PC-9 (cell line): ENCODE data around the gene GXYLT2. TPM values are rescaled to one million over a fixed set of nuclear protein-coding genes. Genes with fewer than 3 reads are reported as not detected.
A peak's percentile ranks its signal among the peaks of the same experiment; 100 is the strongest.

ENCODE experiments used
- BruUV-seq: library from RNA; stranded (reverse); fragments of 400-500 nt; replicated peaks from 2 replicates; lab custom pipeline; 2021; lab: Mats Ljungman, UMichigan
- CTCF ChIA-PET: fragments of 300-600 bp; sonication (Branson Sonifier 250); formaldehyde crosslinking; loops from one replicate; lab custom pipeline; 2022; ENCODE audit warnings: antibody characterized with exemption; lab: Charles Lee
- POLR2A ChIA-PET: fragments of 300-600 bp; sonication (Branson Sonifier 250); formaldehyde crosslinking; loops from one replicate; lab custom pipeline; 2022; ENCODE audit warnings: antibody characterized with exemption; ENCODE audit not compliant: unreplicated experiment; lab: Charles Lee
- DNase-seq, 2 experiments: peaks; one replicate each; pipeline versions ENCODE4 v3.0.0 to v3.0.0-alpha.2; 2015 to 2022; ENCODE audit warnings: mixed read lengths in 1 of 2
- H2AFZ ChIP-seq: fragments of 200-600 bp; sonication (generic); 2 replicates; pipeline ENCODE4 v1.8.1; 2017; ENCODE audit warnings: antibody characterized with exemption
- H3F3A ChIP-seq: fragments of 200-600 bp; sonication (generic); 2 replicates; pipeline ENCODE4 v1.8.1; 2017; ENCODE audit warnings: antibody characterized with exemption, mild to moderate bottlenecking, low read depth; ENCODE audit not compliant: insufficient read depth
- H3K27ac ChIP-seq: fragments of 200-600 bp; sonication (generic); 2 replicates; pipeline ENCODE4 v1.6.1; 2016; ENCODE audit warnings: mixed run types
- H3K27me3 ChIP-seq: fragments of 200-600 bp; sonication (generic); 2 replicates; pipeline ENCODE4 v1.6.1; 2016; ENCODE audit warnings: low read depth, mixed run types; ENCODE audit not compliant: insufficient read depth
- H3K36me3 ChIP-seq: fragments of 200-600 bp; sonication (generic); 2 replicates; pipeline ENCODE4 v1.6.1; 2016; ENCODE audit warnings: low read depth, mixed run types
- H3K4me1 ChIP-seq: fragments of 200-600 bp; sonication (generic); replicated peaks from 2 replicates; pipeline ENCODE4 v1.6.1; 2016; ENCODE audit warnings: mixed run types; ENCODE audit not compliant: insufficient read depth
- H3K4me2 ChIP-seq: fragments of 200-600 bp; sonication (generic); 2 replicates; pipeline ENCODE4 v1.6.1; 2017; ENCODE audit warnings: mixed run types
- H3K4me3 ChIP-seq: fragments of 200-600 bp; sonication (generic); 2 replicates; pipeline ENCODE4 v1.6.1; 2016; ENCODE audit warnings: mixed run types
- H3K79me2 ChIP-seq: fragments of 200-600 bp; sonication (generic); 2 replicates; pipeline ENCODE4 v1.6.1; 2017; ENCODE audit warnings: low read depth, mixed run types
- H3K9me2 ChIP-seq: fragments of 200-600 bp; sonication (generic); 2 replicates; pipeline ENCODE4 v1.8.1; 2017; ENCODE audit warnings: mild to moderate bottlenecking; ENCODE audit not compliant: insufficient read depth
- H3K9me3 ChIP-seq: fragments of 200-600 bp; sonication (generic); 2 replicates; pipeline ENCODE4 v1.8.1; 2016; ENCODE audit warnings: low read depth; ENCODE audit not compliant: insufficient read depth
- H4K20me1 ChIP-seq: fragments of 200-600 bp; sonication (generic); 2 replicates; pipeline ENCODE4 v1.8.1; 2017; ENCODE audit not compliant: insufficient read depth
- CTCF ChIP-seq: fragments of 200-600 bp; sonication (generic); conservative IDR thresholded peaks from 2 replicates; pipeline ENCODE4 v1.6.1; 2017; ENCODE audit warnings: mixed run types, antibody characterized with exemption, mild to moderate bottlenecking, moderate library complexity
- EZH2 ChIP-seq: fragments of 200-600 bp; sonication (generic); IDR thresholded peaks from 2 replicates; pipeline ENCODE4 v1.8.0; 2017; ENCODE audit warnings: antibody characterized with exemption, low read depth
- intact Hi-C: fragments of 100-400 bp; cut with micrococcal nuclease; formaldehyde crosslinking; loops from one replicate; pipeline ENCODE4 v1.10.0; 2022; ENCODE audit not compliant: unreplicated experiment
- total RNA-seq: library from RNA; stranded (reverse); gene quantifications from 2 replicates; pipeline ENCODE4 v1.2.3, GENCODE V29; 2021

The GXYLT2 gene
- total RNA-seq, 1 experiment from 2014 or later, result 2.9 TPM

DNA sequence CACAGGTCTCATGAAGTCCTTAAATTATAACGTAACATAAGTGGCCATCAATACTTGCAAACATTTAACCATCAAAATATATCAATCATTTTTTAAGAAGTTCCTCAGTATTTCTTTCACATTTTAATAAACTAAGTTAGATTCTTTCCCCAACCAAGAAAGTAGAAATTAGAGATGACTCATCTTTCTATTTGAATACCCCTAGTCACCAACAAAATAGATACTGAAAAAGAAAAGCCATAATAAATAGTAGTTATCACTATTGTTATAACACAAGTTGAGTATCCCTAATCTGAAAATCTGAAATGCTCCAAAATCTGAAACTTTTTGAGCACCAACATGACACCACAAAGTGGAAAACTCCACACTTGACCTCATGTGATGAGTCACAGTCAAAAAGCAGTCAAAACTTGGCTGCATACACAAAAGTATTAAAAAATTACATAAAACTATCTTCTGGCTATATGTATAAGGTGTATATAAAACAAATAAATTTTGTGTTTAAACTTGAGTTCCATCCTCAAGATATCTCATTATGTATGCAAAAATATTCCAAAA is 43.3 kb upstream of the GXYLT2 start:
- H2AFZ ChIP-seq, result no peak overlapping the region
- H4K20me1 ChIP-seq, result peaks cover 6% of the 10 kb centered on the region; the same call in 1 of the 2 replicates
- no peak for DNase-seq
- H3F3A ChIP-seq, result no peaks in the 10 kb centered on the region
- BruUV-seq, result no TSS peak
- ChIA-PET POLR2A (no interaction called here), CTCF (no interaction called here)
- no peaks in the 10 kb centered on the region for H3K9me2 ChIP-seq
- no peak overlapping the region for H3K4me3 ChIP-seq
- H3K27me3 ChIP-seq, result no peaks in the 10 kb centered on the region
- no peaks in the 10 kb centered on the region for H3K36me3 ChIP-seq
- TF ChIP-seq EZH2 (no peak), CTCF (no peak)
- H3K4me2 ChIP-seq, result no peak overlapping the region
- H3K9me3 ChIP-seq, result no peaks in the 10 kb centered on the region
- peaks cover 28% of the 10 kb centered on the region for H3K79me2 ChIP-seq
- no peak overlapping the region for H3K27ac ChIP-seq
- peaks cover 19% of the 10 kb centered on the region; the same call in 1 of the 2 replicates for H3K4me1 ChIP-seq
- intact Hi-C loops, result no loop called here

GRCh38 chr3:72846166-72846565 is 41.7 kb upstream of the GXYLT2 start:
- no peaks in the 10 kb centered on the region for H3K9me2 ChIP-seq
- intact Hi-C loops, result loop anchor here (5.0 kb wide), 1 partner anchor 41 kb away; the partner anchor contains the start of gene GXYLT2
- no peak overlapping the region for H3K27ac ChIP-seq
- H3K4me3 ChIP-seq, result no peak overlapping the region
- H2AFZ ChIP-seq, result no peak overlapping the region
- peaks cover 20% of the 10 kb centered on the region; the same call in 1 of the 2 replicates for H3K4me1 ChIP-seq
- CTCF ChIA-PET, result no interaction called here
- TF ChIP-seq EZH2 (no peak), CTCF (no peak)
- no peaks in the 10 kb centered on the region for H3K9me3 ChIP-seq
- H3K27me3 ChIP-seq, result no peaks in the 10 kb centered on the region
- H3K79me2 ChIP-seq, result peaks cover 28% of the 10 kb centered on the region
- DNase-seq, result no peak
- POLR2A ChIA-PET, result no interaction called here
- no peaks in the 10 kb centered on the region for H3F3A ChIP-seq
- BruUV-seq, result no TSS peak
- peaks cover 6% of the 10 kb centered on the region; the same call in 1 of the 2 replicates for H4K20me1 ChIP-seq
- H3K36me3 ChIP-seq, result no peaks in the 10 kb centered on the region
- H3K4me2 ChIP-seq, result peak overlapping the region; percentile 97

DNA sequence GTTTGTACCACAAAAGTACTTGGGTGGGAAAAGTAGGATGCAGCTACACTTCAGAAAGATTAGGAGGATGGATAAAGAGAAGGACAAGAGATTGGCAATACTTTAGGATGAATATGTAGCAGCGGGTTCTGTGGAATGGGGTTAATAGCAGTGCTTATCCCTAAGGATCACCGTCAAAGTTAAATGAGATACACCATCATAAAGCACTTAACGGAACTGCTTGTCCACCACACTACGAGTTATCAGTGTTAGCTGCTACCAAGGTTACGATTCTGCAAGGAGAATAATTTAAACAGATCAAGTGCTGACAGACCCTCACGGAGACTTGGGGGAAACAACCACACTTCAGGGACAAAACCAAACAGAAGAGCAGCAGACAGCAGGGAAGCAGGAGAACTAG is 40.6 kb upstream of the GXYLT2 start:
- no peak overlapping the region for H3K27ac ChIP-seq
- intact Hi-C loops, result loop anchor here (5.0 kb wide), 1 partner anchor 40 kb away; the partner anchor contains the start of gene GXYLT2
- no TSS peak for BruUV-seq

More for the DNA sequence above, 40.6 kb upstream of the GXYLT2 start:
- POLR2A ChIA-PET, result interaction anchor here (0.6 kb wide), 1 partner anchor 539 kb away, joined by 3 read pairs; no protein-coding TSS in a partner anchor
- no peaks in the 10 kb centered on the region for H3K27me3 ChIP-seq
- peak overlapping the region; percentile 81 for H3K4me3 ChIP-seq
- peaks cover 28% of the 10 kb centered on the region for H3K79me2 ChIP-seq
- no peaks in the 10 kb centered on the region for H3K9me3 ChIP-seq
- peak overlapping the region; percentile 95 for H2AFZ ChIP-seq
- CTCF ChIA-PET, result no interaction called here
- no peak for DNase-seq
- no peaks in the 10 kb centered on the region for H3K9me2 ChIP-seq
- no peaks in the 10 kb centered on the region for H3F3A ChIP-seq
- TF ChIP-seq CTCF (no peak), EZH2 (no peak)
- H3K4me2 ChIP-seq, result peak overlapping the region; percentile 97
- no peaks in the 10 kb centered on the region for H3K36me3 ChIP-seq
- peaks cover 6% of the 10 kb centered on the region; the same call in 1 of the 2 replicates for H4K20me1 ChIP-seq
- peaks cover 20% of the 10 kb centered on the region; the same call in 1 of the 2 replicates for H3K4me1 ChIP-seq
